Type B pancreatic cell (in vitro differentiated cells): ENCODE measurements around the gene SGO1. TPM values are rescaled to one million over a fixed set of nuclear protein-coding genes. Genes with fewer than 3 reads are reported as not detected.
A peak's percentile ranks its signal among the peaks of the same experiment; 100 is the strongest.

ENCODE experiments used
- DNase-seq: peaks from one replicate; pipeline ENCODE4 v3.0.0; 2021; ENCODE audit warnings: mixed read lengths; ENCODE audit not compliant: unreplicated experiment; ENCODE audit errors: extremely low spot score
- H3K27ac Mint-ChIP-seq: 2 replicates; pipeline ENCODE4 v1.8.0; 2021; ENCODE audit warnings: mild to moderate bottlenecking, mixed read lengths
- H3K27me3 Mint-ChIP-seq: 2 replicates; pipeline ENCODE4 v1.8.0; 2021; ENCODE audit warnings: mixed read lengths
- H3K36me3 Mint-ChIP-seq: 2 replicates; pipeline ENCODE4 v1.8.0; 2021; ENCODE audit warnings: mixed read lengths
- H3K4me1 Mint-ChIP-seq: one replicate; pipeline ENCODE4 v1.8.0; 2021; ENCODE audit warnings: mixed read lengths; ENCODE audit not compliant: unreplicated experiment
- H3K4me3 Mint-ChIP-seq: 2 replicates; pipeline ENCODE4 v1.8.0; 2021; ENCODE audit warnings: mild to moderate bottlenecking, mixed read lengths
- H3K9me3 Mint-ChIP-seq: 2 replicates; pipeline ENCODE4 v1.8.0; 2021; ENCODE audit warnings: mixed read lengths
- CTCF ChIP-seq: fragments of 200-600 bp; sonication (generic); conservative IDR thresholded peaks from 2 replicates; pipeline ENCODE4 v1.5.0; 2021; ENCODE audit warnings: antibody characterized with exemption, mild to moderate bottlenecking
- total RNA-seq: library from RNA; stranded (reverse); gene quantifications from 2 replicates; pipeline ENCODE4 v1.2.1, GENCODE V29; 2021; ENCODE audit warnings: low replicate concordance

The SGO1 gene
- total RNA-seq, 1 donor from 2014 or later, result 18.8 TPM

- Mint-ChIP-seq H3K4me3 (peak overlapping the region; percentile 44), H3K9me3 (no peaks in the 10 kb centered on the region), H3K27me3 (no peaks in the 10 kb centered on the region), H3K36me3 (peaks cover 16% of the 10 kb centered on the region), H3K27ac (no peak overlapping the region), H3K4me1 (peaks cover 25% of the 10 kb centered on the region)
- peak; percentile 29 for TF ChIP-seq CTCF
- no peak for DNase-seq
Measured at GRCh38 chr3:20141851-20142250, 44.2 kb downstream of the SGO1 start.

- H3K9me3 Mint-ChIP-seq, result no peaks in the 10 kb centered on the region
- DNase-seq, result no peak
- H3K4me3 Mint-ChIP-seq, result no peak overlapping the region
- TF ChIP-seq CTCF, result no peak
- peak overlapping the region; percentile 24 for H3K27ac Mint-ChIP-seq
- no peaks in the 10 kb centered on the region for H3K27me3 Mint-ChIP-seq
- H3K36me3 Mint-ChIP-seq, result peaks cover 16% of the 10 kb centered on the region
- peaks cover 21% of the 10 kb centered on the region for H3K4me1 Mint-ChIP-seq
Measured at GRCh38 chr3:20141316-20141715, 44.7 kb downstream of the SGO1 start.

GRCh38 chr3:20140881-20141280 lies 45.1 kb downstream of the SGO1 start:
- Mint-ChIP-seq H3K4me3 (no peak overlapping the region), H3K27ac (peak overlapping the region; percentile 24), H3K36me3 (peaks cover 16% of the 10 kb centered on the region), H3K4me1 (peaks cover 17% of the 10 kb centered on the region), H3K9me3 (no peaks in the 10 kb centered on the region), H3K27me3 (no peaks in the 10 kb centered on the region)
- TF ChIP-seq CTCF, result no peak
- no peak for DNase-seq

- TF ChIP-seq CTCF, result no peak
- Mint-ChIP-seq H3K4me1 (peaks cover 14% of the 10 kb centered on the region), H3K9me3 (no peaks in the 10 kb centered on the region), H3K36me3 (peaks cover 9% of the 10 kb centered on the region), H3K4me3 (no peak overlapping the region), H3K27ac (no peak overlapping the region), H3K27me3 (no peaks in the 10 kb centered on the region)
- DNase-seq, result no peak
Measured at GRCh38 chr3:20137647-20138046, 48.4 kb downstream of the SGO1 start.

- Mint-ChIP-seq H3K27ac (no peak overlapping the region), H3K36me3 (peaks cover 5% of the 10 kb centered on the region), H3K9me3 (no peaks in the 10 kb centered on the region), H3K4me3 (no peak overlapping the region), H3K4me1 (peaks cover 5% of the 10 kb centered on the region), H3K27me3 (no peaks in the 10 kb centered on the region)
- DNase-seq, result no peak
- TF ChIP-seq CTCF, result no peak
Measured at GRCh38 chr3:20136231-20136630, 49.8 kb downstream of the SGO1 start.

- Mint-ChIP-seq H3K27ac (no peak overlapping the region), H3K36me3 (peaks cover 16% of the 10 kb centered on the region), H3K9me3 (no peaks in the 10 kb centered on the region), H3K27me3 (no peaks in the 10 kb centered on the region), H3K4me1 (peaks cover 9% of the 10 kb centered on the region), H3K4me3 (no peak overlapping the region)
- DNase-seq, result no peak
- TF ChIP-seq CTCF, result no peak
Measured at GRCh38 chr3:20130106-20130505, 55.9 kb downstream of the SGO1 start.
